Measurements from ENCODE around the gene MDH1. TPM values are rescaled to one million over a fixed set of nuclear protein-coding genes. Genes with fewer than 3 reads are reported as not detected.
"Not testable (repeated sequence)": the region's sequence is repeated elsewhere in the genome, so short reads cannot be mapped to it uniquely, and the experiment has no call there.

MDH1 gene
- 392 TPM for total RNA-seq
- long read RNA-seq, transcript MDH1-201 (9 exons, 1,650 nt): major isoform, 1,254 of 1,336 reads
- long read RNA-seq, transcript MDH1-213 (4 exons, 893 nt): minor isoform, 14 of 1,336 reads
- long read RNA-seq, transcript MDH1-215 (9 exons, 1,443 nt): minor isoform, 19 of 1,336 reads
- long read RNA-seq, partial matches to known transcripts: 14 of 1,336 reads
- long read RNA-seq, other reads (novel, unspliced or antisense): 30 of 1,336 reads

DNA sequence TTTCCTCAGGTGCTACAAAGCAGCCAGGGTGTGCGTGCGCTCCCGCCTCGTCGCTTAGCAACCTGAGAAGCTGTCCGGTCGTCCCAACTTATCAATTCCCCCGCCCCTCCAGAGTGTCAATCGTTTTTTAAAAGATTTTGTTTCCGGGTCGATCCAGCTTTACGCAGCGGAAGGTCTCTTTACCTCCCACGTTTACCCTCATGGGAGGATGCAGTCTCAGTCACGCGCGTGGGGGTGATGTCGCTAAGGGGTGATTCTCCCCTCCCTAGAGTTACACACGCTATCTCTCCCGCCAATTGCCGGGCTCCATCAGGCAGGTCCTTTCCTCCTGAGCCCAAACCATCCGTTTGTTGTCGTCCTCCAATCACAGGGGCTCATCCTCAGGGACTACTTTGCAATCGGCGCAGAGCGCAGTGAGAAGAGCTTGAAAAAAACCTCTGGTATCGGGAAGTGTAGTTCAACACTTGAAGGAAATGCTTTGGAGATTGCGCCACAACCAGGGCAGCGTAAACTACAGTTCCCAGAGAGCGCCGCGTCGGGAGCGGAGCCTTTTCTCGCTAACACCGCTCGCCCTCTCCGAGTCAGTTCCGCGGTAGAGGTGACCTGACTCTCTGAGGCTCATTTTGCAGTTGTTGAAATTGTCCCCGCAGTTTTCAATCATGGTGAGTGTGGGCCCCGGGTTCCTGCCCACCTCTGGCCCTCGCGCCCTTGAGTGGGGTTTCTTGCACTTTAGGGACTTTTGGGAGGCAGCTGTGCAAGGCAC is at the start of gene MDH1, which contains the start of gene WDPCP:
Gene MDH1 (plus strand): TSS at position 579 of the 763 bp plus-strand sequence. CDS start 81 bp downstream, at position 660.
Gene WDPCP (minus strand): TSS at position 93 of the 763 bp plus-strand sequence. CDS start 206 bp downstream, outside the sequence.
- DNase-seq (ENCODE audit: low spot score): peak; percentile 96

DNA sequence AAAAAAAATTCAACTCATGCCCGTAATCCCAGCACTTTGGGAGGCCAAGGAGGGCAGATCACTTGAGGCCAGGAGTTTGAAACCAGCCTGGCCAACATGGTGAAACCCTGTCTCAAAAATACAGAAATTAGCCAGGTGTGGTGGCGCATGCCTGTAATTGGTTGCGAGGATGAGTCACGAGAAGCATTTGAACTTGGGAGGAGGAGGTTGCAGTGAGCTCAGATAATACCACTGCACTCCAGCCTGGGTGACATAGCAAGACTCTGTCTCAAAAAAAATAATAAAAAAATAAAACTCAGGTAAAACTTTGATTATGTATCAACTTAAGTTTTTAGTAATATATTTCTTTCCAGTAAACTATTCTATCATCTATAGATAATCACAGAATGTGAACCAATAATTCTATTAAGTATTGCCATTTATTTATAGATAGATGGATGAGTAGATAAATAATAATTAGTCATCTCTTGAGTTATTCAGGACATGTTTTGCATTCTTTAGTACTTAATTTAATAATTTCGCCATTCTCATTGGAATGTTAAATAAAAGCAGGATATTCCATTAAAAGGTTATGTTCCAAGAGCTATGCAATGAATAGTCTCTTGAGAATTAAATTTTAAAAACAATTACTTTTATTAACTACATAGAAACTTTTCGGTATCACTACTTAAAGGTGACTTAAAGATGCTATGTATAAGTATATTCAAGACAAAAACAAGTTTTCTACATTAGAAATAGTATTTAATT is 49.2 kb upstream of the MDH1 start:
- DNase-seq (ENCODE audit: low spot score): no peak

DNA sequence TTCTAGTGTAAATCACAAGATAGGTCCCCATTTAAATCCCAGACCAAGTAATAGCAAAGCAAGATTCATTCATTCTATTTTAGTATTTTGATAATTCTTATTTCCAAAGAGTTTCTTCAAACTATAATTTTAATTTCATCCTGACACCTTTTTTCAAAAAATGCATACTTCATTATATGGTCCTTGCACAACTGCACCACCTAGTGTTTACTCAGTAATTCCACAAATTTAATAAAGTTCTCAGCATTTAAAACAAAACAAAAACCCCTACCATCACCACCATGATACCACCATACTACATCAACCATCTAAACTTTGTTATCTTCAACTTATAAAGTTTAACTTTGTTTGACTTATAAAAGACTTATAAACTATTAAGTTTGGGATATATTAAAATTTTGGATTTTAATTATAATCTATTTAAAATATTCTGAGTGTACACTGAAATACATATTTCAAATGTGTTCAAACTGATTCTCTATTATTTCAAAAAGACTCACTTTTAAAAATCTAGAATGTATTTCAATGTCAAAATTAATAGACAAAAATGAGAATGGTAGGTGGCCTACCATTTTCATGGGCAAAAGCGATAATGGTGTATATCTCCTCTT is 44.6 kb upstream of the MDH1 start:
- DNase-seq (ENCODE audit: low spot score): no peak

DNA sequence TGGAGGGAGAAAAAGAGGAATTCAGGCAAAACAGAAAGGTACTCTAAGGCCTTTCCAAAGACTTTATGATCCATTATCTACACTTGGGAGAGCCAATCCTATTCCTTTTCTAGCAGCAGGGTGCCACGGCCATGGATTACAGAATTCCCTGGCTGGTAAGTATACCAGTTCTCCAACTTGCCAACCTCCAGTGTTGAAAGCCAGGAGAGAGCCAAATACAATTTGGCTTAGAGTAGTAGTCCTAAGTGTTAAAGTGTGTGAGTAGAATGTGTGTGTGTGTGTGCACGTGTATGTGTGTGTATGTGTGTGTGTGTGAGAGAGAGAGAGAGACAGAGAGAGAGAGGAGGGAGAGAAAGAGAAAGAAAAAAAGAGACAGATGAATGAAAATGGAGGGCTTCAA is 43.7 kb upstream of the MDH1 start:
- DNase-seq (ENCODE audit: low spot score): no peak

DNA sequence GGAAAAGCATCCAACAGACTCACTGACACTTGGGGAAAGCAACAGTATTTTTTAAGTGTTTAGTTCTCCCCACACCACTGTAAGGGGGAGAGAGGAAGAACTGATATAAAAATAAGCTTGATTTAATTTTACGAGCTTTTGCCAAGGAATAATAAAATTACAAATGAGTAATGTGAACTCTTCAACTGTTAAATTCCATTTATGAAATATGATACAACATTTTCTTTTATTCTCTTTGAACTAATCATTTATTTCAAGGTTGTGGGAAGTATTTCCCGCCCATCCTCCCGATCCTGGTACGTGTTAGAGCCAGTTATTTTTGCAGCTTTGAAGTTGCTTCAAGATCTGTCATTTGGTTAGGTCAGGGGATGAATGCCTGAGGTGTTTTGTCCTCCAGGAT is 35.7 kb upstream of the MDH1 start:
- no peak for DNase-seq (ENCODE audit: low spot score)

DNA sequence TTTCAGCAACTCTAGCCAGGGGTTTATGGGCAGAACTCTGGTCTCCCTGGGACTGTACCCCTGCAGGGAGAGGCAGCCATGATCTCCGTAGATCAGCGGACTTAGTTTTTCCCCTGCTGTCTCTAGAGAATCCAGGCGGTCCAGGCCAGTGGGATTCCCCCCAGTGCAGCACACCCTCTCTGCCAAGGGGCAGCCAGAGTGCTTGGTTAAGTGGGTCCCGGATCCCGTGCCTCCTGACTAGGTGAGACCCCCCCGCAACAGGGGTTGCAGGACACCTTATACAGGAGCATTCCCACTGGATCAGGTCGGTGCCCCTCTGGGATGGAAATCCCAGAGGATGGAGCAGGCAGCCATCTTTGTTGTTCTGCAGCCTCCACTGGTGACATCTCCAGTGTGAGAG is 33.5 kb upstream of the MDH1 start:
- no peak for DNase-seq (ENCODE audit: low spot score)

DNA sequence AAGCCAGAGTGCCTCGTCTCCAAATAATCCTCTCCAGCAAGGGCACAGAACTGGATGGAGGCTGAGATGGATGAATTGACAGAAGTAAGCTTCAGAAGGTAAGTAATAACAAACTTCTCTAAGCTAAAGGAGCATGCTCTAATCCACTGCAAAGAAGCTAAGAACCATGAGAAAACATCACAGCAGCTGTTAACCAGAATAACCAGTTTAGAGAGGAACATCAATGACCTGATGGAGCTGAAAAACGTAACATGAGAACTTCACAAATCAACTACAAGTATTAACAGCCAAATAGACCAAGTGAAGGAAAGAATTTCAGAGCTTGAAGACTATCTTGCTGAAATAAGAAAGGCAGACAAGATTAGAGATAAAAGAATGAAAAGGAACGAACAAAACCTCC is 32.8 kb upstream of the MDH1 start:
- DNase-seq (ENCODE audit: low spot score): no peak

DNA sequence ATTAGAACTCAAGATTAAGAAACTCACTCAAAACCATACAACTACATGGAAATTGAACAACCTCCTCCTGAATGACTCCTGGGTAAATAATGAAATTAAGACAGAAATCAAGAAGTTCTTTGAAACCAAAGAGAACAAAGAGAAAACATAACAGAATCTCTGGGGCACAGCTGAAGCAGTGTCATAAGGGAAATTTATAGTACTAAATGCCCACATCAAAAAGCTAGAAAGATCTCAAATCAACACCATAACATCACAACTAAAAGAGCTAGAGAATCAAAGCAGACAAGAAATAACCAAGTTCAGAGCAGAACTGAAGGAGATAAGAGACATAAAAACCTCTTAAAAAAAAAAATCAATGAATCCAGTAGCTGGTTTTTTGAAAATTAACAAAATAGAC is 30.9 kb upstream of the MDH1 start:
- DNase-seq (ENCODE audit: low spot score): not testable (repeated sequence)

DNA sequence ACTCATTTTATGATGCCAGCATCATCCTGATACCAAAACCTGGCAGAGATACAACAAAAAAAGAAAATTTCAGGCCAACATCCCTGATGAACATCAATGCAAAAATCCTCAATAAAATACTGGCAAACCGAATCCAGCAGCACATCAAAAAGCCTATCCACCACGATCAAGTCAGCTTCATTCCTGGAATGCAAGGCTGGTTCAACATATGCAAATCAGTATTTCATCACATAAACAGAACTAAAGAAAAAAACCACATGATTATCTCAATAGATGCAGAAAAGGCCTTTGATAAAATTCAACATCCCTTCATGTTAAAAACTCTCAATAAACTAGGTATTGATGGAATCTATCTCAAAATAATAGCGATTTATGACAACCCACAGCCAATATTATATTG is 29.8 kb upstream of the MDH1 start:
- DNase-seq (ENCODE audit: low spot score): not testable (repeated sequence)

DNA sequence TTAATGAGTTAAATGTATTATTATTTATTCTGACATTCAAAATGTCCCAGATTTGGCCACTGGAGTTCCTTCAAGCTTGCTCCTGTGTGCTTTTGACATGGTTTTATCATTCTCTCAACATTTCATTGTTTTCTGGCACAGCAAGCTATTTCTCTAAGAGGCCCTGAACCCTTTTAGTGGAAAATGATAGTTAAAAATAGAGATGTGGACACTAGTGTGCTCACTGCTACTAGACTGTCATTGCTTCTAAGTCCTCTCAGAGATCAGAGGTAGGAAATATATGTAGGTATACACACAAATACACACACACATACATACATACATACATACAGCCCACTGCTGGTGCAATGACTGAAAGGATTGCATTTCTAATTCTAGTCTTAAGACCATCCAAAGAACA is 26.0 kb upstream of the MDH1 start:
- no peak for DNase-seq (ENCODE audit: low spot score)

DNA sequence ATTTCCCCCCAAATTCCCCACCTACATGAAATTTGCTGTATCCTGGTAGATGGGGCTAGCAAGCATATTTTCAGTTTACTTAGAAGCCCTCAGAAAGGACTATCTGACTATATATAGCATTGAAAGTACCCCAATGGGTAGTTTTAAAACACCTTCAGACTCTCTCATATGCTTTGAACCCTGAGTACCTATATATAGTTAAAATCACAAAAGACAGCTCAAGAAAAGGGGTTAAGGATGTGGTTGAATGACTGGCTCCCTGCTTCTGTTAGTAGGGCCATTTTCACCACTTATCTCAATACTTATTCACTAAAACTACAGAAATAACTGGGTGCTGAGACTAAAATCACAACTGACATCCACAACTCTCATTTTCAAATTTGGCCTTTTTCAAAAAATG is 19.0 kb upstream of the MDH1 start:
- DNase-seq (ENCODE audit: low spot score): no peak

DNA sequence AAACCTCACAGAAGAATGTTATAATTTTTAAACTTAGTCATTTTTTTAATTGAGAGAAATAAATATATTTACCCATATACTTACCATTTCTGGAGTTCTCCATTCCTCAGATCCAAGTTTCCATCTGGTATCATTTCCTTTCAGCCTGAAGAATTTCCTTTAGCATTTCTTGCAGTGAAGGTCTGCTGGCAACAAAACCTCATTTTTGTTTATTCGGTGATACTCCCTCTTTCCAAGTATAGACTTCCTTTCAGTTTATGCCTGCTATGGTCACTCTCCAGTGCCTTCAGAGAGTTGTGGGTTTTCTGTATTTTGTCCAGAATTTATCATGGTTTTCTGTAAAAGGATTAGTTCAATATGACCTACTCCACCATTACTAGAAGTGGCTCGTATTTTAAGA is 17.5 kb upstream of the MDH1 start:
- DNase-seq (ENCODE audit: low spot score): no peak

DNA sequence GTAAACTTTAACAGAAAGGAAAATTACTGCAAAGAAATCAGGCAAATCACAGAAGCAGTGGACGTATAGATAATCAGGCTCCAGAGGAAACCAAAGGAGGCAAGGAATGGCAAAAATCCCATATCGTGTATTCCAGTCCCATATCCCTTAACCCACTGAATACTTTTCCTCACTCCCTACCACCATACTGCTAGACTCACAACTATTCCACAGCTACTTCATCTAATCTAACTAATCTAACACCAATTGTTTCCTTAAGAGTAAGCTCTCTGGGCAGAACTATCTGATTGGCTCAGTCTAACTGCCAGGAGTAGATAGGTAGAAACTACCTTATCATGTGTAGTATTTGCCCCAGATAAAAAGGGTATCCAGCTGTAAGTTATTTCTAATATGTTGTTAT is 16.8 kb upstream of the MDH1 start:
- DNase-seq (ENCODE audit: low spot score): no peak

DNA sequence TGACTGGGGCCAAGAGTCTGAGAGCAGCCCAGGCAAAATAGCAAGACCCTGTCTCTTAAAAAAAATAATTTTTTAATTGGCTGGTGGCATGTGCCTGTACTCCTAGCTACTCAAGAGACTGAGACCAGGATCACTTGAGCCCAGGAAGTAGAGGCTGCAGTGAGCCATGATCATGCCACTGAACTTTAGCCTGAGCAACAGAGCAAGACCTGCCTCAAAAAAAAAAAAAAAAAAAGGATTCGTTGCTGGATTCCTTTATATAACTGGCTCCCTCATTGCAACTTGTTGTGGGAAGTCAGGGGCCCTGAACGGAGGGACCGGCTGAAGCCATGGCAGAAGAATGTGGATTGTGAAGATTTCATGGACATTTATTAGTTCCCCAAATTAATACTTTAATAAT is 15.7 kb upstream of the MDH1 start:
- DNase-seq (ENCODE audit: low spot score): not testable (repeated sequence)

DNA sequence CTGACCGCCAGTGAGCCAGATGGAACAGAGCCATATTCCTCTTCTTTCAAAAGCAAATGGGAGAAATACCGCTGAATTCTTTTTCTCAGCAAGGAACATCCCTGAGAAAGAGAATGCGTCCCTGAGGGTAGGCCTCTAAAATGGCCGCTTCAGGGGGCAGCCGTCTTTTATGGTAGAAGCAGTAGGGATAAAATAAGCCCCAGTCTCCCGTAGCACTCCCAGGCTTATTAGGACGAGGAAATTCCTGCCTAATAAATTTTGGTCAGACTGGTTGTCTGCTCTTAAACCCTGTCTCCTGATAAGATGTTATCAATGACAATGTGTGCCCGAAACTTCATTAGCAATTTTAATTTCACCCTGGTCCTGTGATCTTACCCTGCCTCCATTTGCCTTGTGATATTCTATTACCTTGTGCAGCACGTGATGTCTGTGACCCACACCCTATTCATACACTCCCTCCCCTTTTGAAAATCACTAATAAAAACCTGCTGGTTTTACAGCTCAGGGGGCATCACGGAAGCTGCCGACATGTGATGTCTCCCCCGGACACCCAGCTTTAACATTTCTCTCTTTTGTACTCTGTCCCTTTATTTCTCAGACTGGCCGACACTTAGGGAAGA is 14.9 kb upstream of the MDH1 start:
- DNase-seq (ENCODE audit: low spot score): not testable (repeated sequence)

DNA sequence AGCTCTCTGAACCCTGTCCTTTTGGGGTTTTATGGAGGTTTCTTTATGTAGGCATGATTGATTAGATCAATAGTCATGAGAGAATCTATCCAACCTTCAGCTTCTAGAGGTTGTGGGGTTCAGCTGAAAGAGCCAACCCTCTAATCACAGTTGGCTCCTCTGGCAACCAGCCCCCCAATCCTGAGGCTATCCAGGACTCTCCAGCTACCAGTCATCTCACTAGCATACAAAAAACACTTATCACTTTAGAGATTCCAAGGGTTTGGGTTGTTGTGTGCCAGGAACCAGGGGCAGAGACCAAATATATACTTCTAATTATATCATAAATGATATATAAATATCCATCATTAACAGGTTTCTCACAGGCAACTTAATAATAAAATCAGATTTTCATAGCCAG is 12.2 kb upstream of the MDH1 start:
- no peak for DNase-seq (ENCODE audit: low spot score)

DNA sequence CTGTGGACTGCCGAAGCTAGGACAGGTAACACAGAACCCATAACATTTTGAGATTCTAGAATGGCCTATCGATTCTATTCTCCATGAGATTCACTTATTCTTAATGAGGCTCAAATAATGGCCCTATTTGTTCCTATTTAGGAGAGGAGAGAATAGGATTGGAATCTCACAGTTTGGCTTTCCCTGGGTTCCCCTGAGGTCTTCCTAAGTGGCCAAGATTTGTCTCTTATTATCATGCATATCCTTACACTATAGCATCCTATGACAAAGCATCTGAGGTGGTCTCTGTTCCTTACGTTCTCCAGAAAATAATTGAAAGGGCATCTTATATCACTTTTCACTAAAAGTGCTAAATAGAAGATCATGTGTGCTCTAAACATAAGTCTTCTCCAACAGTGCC is 10.0 kb upstream of the MDH1 start:
- DNase-seq (ENCODE audit: low spot score): no peak

DNA sequence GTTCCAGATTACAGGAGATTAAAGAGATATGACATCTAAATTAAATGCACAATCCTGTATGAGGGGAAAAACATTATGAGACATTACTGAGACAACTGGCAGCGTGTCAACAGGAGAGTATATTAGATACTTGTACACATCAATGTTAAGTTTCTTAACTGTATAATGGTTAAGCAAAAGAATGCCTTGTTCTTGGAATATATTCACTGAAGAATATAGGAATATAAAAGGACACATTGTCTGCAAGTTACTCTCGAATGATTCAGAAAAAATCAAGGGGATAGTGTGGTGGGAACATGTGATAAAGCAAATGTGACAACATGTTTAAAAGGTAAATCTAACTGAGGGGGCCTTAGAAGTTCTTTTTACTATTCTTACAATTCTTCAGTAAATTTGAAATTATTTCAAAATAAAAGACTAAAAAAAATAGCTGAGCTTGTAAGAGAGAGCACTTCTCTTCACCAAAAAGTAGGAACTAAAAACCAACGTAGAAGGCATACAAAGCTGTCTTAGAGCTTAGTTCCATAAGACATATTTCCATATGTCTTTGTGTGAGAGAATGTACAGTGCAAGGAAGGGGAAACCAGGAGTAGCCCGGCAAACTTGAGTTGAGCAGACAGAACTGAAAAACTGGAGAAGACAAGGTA is 8.0 kb upstream of the MDH1 start:
- no peak for DNase-seq (ENCODE audit: low spot score)

DNA sequence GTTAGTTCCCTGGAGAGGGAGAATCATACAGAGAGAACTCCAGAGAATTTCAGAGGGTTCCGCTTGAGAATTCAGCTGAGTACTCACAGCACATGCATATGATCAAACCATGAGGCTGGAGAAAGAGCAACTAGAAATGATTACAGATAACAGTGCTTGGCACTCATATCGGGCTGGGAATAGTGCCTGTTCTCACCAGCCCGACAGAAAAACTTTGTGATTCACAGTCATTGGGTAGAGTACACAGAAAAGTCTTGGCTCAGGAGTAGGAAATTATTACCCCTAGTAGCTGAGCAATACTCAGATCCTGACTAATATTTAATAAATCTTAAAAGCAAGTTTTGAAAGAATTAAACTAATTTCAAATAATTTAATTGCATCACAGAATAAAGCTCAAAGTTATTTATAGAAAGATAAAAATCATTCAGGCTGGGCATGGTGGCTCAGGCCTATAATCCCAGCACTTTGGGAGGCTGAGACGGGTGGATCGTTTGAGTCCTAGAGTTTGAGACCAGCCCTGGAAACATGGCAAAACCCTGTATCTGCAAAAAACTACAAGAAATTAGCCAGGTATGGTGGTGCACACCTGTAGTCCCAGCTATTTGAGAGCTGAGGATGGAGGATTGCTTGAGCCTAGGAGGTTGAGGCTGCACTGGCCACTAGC is 7.3 kb upstream of the MDH1 start:
- no peak for DNase-seq (ENCODE audit: low spot score)

DNA sequence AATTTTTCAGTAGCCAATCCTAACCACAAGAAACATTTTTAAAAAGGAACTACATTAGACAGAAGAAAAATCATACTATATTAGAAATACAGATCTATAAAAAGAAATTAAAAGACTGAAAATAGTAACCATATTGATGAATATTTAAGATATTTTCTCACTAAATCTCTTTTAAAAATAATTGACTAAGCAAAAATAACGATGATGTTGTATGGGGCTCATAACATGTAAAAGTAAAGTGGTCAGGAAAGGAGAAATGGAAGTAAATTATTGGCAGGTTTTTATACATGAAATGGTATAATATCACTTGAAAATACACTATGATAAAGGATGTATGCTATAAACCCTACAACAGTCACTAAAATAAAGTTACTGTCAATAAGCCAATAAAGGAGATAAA is 5.9 kb upstream of the MDH1 start:
- DNase-seq (ENCODE audit: low spot score): no peak
